Right ventricle myocardium superior (tissue), 1 donor: ENCODE results near the gene PDZRN3. TPM values are rescaled to one million over a fixed set of nuclear protein-coding genes. Genes with fewer than 3 reads are reported as not detected.
"Not testable (repeated sequence)": the region's sequence is repeated elsewhere in the genome, so short reads cannot be mapped to it uniquely, and the experiment has no call there.

ENCODE experiments used
- ATAC-seq: fragments of 200-7000 bp; cut with Tn5 transposase; one replicate; pipeline ENCODE4 v1.9.1; 2020; ENCODE audit warnings: mild to moderate bottlenecking; ENCODE audit not compliant: poor library complexity
- DNase-seq: peaks from one replicate; pipeline ENCODE4 v3.0.0-alpha.2; 2020
- intact Hi-C: fragments of 100-400 bp; cut with DNase I; formaldehyde crosslinking; loops from one replicate; pipeline ENCODE4 v1.11.2; 2022
- total RNA-seq: library from RNA; stranded (reverse); fragmentation: NEBNext Ultra II Directional; extraction: Animal tissue kit (Norgen Biotek cat#: 25700); gene quantifications from one replicate; pipeline ENCODE4 v1.2.1, GENCODE V29; 2021
- donor health status: DM: no; HTN: yes; CAD: no; lungs with severe emphysema.

The PDZRN3 gene
- total RNA-seq, 1 donor from 2014 or later = 130 TPM

DNA sequence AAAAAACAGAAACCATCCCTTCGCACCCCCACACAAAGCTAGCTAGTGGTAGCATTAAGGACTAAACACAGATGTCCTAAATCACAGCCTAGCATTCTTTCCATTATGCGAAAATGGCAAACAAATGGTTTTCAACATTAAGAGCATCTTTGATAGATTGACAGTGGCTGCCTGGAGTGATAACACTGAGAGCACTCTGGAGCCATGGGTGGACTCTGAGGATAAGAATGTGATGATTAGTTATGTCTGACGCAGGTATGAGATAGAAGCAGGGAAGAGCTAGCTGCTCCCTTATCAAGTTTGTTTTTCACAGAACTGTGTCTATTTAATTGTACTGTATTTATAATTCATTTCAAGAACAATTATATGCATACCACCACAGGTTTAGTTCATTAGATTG is 142.9 kb downstream of the PDZRN3 start:
- DNase-seq (no peak), ATAC-seq (no peak)
- intact Hi-C loops = no loop called here

DNA sequence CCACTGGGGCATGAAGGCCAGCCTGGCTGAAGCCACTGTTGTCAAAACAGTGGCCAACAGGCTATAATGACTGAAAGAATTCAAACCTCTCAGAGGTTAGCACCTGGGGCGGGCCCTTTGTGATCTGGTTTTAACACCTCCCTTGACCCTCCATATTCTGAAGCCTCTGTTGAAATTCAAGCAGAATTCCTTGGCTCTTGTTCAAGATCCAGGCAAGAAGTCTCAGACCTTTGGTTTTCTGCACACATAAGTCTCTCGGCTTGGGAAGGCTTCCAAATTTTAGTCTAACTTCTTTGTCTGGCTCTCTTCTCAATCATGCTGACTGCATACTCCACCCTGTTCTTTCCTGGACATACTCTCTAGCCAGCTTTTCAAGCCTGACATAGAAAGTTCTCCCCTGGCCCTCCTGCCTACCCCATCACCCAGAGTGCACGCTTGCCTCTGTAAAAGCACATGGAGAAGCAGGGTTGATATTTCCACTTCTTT is 144.5 kb downstream of the PDZRN3 start:
- ATAC-seq (peak; percentile 49), DNase-seq (no peak)
- intact Hi-C loops = no loop called here

DNA sequence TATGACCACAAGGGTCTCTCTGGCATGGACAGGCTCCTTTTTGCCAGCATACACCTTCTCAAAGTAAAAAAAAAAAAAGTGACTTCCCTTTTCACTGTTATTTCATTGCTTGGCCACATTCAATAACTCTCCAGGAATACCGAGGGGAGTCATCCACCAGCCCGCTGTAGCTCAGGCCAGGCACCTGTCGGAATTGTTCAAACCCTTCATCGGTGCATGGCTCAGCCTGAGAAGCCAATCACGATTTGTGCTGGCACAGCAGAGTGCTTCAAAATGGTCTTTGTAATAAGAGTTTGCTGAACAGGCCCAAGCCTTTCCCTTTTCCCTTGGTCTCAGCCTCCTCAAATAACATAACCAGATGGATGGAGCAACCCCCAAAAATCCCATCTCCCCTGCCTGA is 145.4 kb downstream of the PDZRN3 start:
- DNase-seq = no peak
- ATAC-seq = no peak
- intact Hi-C loops = no loop called here

DNA sequence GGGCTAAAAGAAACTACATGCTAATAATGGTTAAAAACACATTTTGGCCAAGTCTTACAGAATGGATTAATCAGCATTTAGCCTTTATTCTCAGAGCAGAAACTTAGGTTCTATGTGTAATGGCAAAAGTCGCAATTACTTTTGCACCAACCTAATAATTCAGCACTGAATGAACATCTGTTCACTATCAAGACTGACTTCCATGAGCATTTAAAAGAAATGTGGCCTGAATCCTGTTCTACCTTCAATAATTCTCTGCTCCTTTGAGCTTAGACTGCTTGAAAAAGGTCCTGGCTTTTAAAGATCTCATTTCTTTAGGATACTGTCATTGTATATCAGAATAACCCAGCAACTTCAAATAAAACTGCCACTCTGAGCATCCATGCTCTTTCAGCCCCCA is 145.9 kb downstream of the PDZRN3 start:
- intact Hi-C loops = no loop called here
- DNase-seq (no peak), ATAC-seq (no peak)

DNA sequence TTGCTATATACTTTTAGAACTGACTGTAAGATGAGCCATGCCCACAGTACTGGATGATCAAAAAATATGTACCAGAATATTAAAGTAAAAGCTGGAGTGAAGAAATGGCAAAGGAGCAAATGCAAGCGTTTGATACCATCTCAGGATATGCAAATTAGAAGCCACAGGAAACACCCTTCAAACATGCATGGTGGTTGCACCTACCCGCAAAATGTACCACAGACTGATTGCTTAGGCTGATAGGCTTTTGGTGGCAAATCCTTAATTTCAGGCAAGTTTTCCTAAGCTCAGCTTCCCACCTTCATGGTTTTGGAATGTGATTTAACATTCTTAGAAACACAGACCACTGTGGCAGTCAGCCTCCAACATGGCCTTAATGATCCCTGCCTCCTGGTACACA is 149.0 kb downstream of the PDZRN3 start:
- ATAC-seq (no peak), DNase-seq (no peak)
- intact Hi-C loops = no loop called here

DNA sequence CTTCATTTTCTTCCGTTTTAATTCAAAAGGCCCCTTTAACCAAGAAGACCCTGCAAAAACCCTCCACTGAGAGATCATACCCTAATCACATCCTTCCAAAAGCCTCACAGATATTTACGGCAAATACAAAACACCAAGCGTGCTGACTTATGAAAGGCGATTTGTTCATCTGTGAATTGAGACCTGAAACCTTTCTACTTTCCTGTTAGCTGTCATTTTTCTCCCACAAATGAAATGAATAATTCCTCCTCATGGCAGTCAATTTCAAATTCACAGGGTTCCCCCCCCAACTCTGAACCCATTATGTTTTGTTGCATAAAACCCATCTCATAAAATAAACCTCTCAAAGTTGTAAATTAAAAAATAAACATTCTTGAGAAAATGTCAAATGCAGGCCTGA is 149.6 kb downstream of the PDZRN3 start:
- intact Hi-C loops = no loop called here
- ATAC-seq (no peak), DNase-seq (no peak)

DNA sequence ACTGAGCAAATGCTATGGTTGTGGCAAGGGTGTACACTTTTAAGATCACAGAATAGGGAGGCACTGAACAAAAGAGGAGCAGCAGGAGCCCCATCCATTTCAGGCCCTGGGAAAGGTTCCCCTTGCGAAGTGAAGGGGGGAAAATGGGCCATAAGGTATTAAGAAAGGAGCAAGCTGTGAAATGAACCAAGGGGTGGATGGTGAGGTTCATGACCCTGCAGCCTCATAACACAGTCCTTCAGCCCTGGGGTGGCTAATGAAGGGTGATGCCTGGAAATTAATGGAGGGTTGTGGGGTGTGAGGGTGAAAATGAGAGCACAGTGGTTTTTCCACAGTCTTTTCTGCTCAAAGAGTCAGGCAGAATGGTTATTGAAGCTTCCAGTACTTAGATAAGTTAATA is 150.1 kb downstream of the PDZRN3 start:
- intact Hi-C loops = no loop called here
- DNase-seq (no peak), ATAC-seq (no peak)

DNA sequence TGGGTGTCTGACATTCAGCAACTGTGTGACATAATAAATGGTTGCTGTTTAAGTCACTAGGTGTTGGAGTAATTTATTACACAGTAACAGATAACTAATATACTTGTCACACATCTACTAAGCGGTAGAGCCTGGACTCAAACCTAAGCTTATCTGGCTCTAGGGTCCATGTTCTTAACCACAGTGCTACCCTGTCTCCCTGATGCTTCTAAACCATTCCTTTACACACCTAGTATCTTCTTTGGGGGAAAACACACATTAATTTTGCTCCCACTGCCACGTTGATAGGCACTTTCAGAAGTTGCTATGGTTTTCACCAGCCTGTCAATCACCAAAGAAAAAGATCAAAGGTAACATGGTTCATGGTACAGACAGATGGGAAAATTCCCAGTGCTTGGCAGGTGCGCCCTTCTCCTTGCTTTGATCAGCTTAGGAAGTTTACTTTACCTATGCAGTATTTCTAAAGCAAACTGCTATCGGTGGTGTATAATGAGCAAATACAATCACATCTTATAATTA is 150.8 kb downstream of the PDZRN3 start:
- intact Hi-C loops = no loop called here
- ATAC-seq (no peak), DNase-seq (no peak)

DNA sequence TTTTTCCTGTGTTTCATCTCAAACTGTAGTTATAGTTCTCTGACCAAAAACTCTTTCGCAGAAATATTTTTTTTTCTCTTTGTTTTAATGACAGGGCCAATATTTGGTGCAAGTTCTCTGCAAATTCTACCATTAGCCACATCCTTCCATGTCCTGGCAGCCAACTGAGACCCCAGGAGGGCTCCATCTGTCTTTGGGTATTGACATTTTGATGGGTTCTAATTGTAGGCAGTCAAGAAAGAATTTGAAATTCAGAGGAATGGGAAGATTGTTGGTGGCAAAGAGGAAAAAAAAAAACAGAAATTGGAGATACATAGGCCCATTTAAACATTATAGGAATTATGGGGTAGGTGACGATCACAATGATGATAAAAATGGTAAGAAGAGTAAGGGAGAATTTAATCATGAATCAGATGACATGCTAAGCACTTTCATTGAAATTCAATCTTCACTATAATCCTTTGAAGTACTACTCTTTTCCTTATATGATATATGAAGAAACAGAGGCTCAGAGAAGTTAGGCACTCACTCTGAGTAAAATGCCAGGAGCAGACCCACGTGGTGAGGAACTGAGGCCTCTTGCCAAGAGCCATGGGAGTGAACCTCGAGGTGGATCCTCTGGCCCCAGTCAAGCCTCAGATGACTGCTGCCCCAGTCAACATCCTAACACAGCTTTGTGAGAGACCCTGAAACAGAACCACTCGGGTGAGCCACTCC is 151.4 kb downstream of the PDZRN3 start:
- intact Hi-C loops = no loop called here
- ATAC-seq (no peak), DNase-seq (no peak)

DNA sequence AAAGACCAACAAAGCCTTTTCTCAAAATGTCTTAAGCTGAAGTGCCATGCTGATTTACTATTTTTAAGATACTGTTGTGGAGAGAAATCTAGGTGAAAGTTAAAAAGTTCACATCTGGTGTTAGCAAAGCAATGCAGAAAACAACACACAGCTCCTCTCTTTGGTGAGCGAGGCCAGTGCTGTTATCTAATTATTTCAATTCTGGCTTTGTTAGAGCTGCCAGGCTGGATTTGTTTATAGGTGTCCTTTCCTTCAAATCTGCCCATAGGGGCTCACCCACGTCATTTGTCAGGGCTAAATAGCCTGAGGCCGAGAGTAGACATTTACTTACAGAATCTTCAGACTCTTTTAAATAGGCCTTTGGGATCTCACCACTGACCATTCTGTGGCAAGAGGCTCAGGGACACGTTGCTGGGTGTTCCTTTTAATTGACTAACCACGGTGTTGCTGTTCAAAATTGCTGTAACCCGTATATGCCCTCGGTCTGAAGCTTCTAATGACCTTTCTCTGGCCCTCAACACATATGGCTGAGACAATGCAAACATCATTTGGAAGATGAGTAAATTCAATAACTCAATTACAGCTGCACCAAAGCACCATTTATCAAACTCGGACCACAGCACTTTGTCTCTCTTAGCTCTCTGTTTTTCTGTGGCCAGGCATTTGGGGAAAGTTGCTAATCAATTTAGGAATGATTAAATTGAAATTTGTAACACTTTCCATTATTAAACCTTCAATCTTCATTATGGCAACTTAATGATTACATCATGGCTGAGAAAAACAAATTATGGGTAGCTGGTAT is 152.6 kb downstream of the PDZRN3 start:
- intact Hi-C loops = no loop called here
- DNase-seq (no peak), ATAC-seq (peak; percentile 42)

DNA sequence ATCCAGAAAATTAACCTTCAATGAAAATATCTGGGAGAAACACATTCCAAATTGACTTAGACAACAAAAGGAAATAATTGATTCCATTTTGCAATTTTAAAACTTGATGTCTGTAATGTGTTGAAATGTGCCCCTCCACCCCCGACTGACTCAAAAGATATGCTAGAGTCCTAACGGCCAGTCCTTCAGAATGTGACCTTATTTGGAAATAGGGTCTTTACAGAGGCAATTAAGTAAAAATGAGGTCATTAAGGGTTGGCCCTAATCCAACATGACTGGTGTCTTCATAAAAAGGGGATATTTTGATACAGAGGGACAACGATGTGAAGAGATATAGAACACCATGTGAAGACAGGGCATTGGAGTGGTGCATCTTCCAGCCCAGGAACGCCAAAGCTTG is 153.9 kb downstream of the PDZRN3 start:
- intact Hi-C loops = no loop called here
- ATAC-seq = no peak

DNA sequence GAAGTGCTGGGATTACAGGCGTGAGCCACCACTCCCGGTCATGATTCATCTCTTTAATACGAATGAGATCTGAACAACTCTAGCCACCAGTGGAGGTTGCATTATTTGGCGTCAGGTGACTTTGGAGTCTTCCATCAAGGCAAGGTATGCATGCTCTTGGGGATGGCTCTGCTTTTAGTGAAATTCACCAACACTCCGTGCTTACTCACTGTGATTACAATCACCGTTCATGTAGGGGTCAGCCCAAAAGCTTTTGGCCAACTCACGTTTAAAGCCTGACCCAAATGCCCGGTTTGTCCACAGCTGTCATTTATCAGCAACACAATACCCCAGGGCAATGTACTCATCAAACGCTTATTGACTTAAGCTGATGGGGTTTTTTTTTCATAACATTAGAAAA is 155.4 kb downstream of the PDZRN3 start:
- DNase-seq (no peak), ATAC-seq (no peak)
- intact Hi-C loops = no loop called here

More for the DNA sequence above, 153.9 kb downstream of the PDZRN3 start:
- no peak for DNase-seq

DNA sequence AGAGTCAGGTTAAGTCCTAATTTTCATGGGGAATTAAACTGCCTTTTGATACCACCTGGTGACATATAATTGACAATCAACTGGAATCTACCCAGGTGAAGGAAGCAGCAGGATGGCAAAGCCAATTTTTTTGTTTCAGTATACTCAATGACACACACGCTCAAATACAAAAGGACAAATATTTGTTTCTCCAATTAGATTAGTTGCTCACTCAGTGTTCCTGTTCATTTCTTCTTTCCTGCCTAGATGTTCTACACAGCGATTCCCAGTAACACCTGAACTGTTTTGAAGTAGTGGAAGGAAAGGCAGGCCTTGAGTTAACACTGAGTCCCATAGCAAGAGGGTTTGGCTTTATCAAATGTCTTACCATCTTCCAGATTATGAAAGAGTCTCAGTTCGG is 157.5 kb downstream of the PDZRN3 start:
- ATAC-seq = no peak
- intact Hi-C loops = no loop called here
- no peak for DNase-seq

DNA sequence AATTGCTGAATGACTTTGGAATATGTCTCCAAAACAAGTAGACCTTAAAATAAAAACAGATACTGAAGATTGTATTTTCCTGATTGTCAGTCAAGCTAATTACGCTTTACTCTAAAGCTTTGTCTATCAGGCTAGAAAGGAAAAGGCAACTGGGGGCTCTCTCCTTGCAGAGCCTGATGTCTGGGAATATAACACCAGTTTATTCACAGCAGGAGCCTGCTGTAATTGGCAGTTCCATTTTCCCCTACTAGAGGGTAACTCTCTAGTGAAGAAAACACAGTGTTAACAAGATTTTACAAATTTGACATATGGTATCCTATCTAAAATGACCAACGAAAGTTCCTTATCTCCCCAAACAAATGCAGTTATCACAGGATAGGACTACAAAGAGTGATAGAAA is 158.8 kb downstream of the PDZRN3 start:
- DNase-seq = no peak
- intact Hi-C loops = no loop called here
- no peak for ATAC-seq

DNA sequence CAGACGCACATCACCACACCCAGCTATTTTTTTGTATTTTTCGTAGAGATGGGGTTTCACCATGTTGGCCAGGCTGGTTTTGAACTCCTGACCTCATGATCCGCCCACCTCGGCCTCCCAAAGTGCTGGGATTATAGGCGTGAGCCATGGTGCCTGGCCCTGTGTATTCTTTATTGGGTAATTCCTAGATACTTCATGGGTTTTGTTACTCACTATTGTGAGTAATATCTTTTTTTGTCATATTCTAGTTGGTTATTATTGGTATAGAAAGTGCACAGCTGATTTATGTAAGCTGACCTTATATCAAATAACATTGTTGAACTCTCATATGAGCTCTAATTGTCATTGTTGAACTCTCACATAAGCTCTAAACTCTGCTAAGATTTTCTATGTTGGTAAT is 160.6 kb downstream of the PDZRN3 start:
- DNase-seq, intact Hi-C loops, ATAC-seq: not testable (repeated sequence)

DNA sequence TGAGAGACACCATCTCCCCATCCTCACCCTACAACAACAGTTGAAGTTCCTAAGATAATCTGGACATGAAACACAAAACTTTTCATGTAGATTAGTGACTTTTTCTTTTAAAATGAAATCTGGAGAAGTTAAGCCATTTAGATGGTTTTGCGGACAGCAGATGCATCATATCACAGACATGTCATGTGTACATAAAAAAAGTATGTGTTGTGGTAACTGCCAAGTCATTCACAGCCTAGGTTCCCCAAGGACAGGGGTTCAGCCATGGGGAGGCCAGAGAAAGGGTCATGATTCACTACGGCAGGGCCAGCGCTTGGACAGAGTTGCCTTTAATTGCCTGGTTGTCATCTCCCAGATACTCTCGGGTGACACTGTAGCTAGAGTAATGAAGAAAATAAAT is 163.2 kb downstream of the PDZRN3 start:
- peak; percentile 84 for ATAC-seq
- intact Hi-C loops = no loop called here
- DNase-seq = peak; percentile 63

DNA sequence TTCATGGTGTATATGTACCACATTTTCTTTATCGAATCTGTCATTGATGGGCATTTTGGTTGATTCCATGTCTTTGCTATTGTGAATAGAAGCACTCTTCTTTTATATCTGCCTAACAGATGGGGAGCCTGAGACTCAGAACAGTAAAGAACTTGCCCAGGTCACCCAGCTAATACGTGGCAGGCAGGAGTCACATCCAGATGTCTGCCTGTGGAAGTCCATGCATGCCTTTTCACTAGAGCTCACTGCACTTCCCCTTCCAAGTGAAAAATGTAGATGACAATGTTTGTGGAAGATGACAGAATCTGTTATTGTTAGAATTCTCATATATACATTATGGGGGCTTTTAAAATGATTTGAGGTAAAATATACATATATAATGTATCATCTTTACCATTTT is 165.0 kb downstream of the PDZRN3 start:
- DNase-seq (no peak), ATAC-seq (no peak)
- intact Hi-C loops = no loop called here

DNA sequence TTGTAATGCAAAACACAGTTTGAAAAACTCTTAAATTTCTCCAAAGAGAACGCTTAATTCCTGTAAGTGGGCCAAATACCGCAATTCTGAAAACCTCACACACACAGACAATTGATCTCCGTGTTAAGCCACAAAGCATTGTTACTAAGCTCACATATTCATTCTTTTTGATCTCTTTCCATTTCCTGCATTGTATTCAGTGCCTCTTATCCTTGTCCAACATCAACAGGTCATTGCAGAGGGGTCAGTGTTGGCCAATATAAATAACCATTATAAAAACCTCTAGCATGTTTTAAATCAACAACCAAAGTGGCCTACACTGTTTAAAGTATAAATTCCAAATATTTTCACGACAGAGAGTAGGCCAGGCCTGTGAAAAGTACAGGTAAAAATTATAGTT is 171.1 kb downstream of the PDZRN3 start:
- no peak for ATAC-seq
- DNase-seq = no peak
- intact Hi-C loops = no loop called here

DNA sequence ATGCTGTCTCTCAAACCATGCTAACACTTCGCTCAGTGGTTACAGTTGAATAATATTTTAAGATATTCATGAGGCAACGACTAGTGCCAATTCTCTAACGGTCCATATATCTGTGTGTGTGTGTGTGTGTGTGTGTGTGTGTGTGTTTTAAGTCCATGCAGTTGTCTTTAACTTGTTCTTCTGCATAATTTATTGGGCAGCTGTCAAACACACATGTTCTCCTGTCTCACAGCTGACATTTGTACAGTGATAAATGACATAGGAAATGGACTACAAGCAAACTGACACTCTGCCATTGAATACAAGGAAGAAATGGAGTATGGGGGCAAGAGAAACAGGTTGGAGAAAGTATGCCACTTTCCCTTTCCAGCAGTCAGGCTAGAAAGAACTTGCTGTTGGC is 172.0 kb downstream of the PDZRN3 start:
- intact Hi-C loops = no loop called here
- DNase-seq = no peak
- ATAC-seq = no peak

DNA sequence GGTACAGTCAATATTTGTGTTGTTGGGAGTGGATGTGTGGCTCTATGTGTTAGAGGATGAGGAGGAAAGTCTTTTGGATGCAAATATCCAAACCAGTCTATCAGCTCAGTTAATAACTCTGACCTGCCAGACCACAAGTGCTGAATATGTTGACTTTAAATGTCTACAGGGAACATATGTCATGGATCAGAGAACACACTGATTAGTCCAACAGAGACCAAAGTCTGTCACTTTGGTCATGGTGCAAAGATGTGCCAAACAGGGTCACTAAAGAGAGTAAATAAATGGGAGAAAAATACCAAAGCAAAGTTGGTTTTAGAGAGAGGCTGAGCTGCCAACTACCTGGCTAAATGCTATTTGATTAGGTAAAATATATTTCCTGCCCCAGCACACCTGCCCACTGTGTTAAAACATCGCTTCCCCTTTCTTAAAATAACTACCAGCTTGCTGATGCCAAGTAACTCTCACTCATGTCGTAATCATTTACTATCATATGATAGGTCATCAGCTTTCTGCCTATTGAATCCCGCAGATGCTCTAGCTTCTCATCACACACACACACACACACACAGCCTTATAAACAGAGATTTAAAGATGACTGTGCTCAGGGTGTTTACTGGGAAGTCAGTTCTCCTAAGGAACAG is 173.3 kb downstream of the PDZRN3 start:
- ATAC-seq = peak; percentile 50
- no peak for DNase-seq
- intact Hi-C loops = no loop called here
